Measurements from ENCODE around the gene HCFC1R1. TPM values are rescaled to one million over a fixed set of nuclear protein-coding genes. Genes with fewer than 3 reads are reported as not detected.
A peak's percentile ranks its signal among the peaks of the same experiment; 100 is the strongest.

HCFC1R1 gene
- total RNA-seq, 1 donor from 2014 or later, result 43.2 TPM

DNA sequence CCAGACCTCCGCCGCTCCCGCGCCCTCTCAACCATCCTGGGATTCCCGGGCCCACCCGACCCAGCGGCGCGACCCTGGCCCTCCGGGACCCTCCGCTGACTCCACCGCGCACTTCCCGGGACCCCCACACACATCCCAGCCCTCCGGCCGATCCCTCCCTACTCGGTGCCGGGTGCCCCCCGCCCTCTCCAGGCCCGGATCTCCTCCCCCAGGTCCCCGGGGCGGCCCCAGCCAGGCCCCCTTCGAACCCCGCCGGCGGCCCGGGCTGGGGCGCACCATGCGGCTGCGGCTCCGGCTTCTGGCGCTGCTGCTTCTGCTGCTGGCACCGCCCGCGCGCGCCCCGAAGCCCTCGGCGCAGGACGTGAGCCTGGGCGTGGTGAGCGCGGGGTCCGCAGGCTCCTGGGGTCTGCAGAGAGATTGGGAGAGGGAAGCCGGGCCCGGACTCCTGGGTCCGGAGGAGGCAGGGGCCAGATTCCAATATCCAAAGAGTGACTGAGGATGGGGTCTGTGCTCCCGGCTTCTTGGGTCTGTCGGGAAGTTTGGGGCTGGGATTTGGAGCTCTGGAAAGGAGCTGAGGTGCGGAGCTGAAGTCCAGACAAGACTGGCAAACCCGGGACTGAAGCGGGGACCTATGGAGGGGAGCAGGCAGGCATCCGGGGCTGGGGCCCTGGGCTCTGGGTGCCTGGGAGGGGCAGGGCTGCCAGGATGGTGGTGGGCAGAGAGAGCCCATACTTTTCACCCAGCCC is 23.1 kb upstream of the HCFC1R1 start:
- Histone ChIP-seq H3K36me3 (no peaks in the 10 kb centered on the region), H3K4me3 (peak overlapping the region; percentile 52), H3K9me3 (no peaks in the 10 kb centered on the region), H3K27ac (peak overlapping the region; percentile 65), H3K4me1 (peaks cover 21% of the 10 kb centered on the region), H3K27me3 (ENCODE audit: low read depth) (peaks cover 74% of the 10 kb centered on the region)
- TF ChIP-seq, protein P1, sequence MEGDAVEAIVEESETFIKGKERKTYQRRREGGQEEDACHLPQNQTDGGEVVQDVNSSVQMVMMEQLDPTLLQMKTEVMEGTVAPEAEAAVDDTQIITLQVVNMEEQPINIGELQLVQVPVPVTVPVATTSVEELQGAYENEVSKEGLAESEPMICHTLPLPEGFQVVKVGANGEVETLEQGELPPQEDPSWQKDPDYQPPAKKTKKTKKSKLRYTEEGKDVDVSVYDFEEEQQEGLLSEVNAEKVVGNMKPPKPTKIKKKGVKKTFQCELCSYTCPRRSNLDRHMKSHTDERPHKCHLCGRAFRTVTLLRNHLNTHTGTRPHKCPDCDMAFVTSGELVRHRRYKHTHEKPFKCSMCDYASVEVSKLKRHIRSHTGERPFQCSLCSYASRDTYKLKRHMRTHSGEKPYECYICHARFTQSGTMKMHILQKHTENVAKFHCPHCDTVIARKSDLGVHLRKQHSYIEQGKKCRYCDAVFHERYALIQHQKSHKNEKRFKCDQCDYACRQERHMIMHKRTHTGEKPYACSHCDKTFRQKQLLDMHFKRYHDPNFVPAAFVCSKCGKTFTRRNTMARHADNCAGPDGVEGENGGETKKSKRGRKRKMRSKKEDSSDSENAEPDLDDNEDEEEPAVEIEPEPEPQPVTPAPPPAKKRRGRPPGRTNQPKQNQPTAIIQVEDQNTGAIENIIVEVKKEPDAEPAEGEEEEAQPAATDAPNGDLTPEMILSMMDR (IDR thresholded peaks at IDR 0.05), result no peak
- DNase-seq, result no peak
- intact Hi-C loops (cut with DNase I), result no loop called here
- ATAC-seq, result peak; percentile 5 to 12

DNA sequence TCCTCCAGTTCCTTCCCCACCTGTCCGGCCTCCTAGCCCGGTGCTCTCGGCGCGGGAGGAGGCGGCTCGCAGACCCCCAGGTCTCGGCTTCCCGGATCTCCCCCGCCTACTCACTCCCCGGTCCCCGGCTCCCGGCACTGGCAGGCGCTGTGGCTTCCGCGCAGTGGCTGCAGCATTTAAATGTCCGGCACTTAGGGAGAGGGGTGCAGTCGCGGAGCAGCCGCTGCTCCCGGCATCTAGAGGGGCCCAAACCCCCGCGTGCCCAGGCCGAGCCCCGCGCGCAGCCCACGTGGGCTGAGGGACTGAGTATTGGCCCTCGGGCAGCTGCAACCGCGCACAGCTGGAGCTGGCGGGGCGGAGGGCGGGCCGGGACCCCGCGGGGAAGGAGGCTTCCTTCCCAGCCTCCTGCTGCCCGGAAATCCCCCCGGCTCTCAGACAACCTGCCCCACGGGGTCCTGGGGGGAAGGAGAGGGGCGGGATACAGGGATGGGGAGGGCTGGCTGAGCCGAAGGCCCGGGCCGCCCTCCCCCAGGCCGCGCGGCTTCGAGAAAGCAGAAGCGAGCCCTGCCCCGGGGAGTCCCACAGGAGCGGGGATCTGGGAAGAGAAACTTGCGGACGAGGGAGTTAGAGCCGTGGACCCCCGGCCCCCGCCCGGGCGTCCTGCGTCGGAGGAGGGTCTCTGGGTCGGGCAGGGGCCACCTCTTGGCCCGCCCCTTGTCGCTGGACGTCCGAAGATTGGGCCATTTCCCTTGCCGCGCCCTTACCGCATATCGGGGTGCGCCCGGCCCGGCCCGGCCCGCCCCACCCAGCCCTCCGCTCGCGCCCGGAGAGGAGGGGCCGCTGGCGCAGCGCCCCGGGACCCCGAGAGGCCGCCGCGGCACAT is 22.3 kb upstream of the HCFC1R1 start, which contains the start of gene MMP25:
Gene MMP25 (plus strand): TSS at position 804 of the 883 bp plus-strand sequence. CDS start 357 bp downstream, outside the sequence.
- H3K27me3 ChIP-seq (ENCODE audit: low read depth), result peaks cover 80% of the 10 kb centered on the region
- H3K9me3 ChIP-seq, result no peaks in the 10 kb centered on the region
- H3K4me3 ChIP-seq, result peak within 1 kb of the TSS; percentile 52
- DNase-seq (no peak), ATAC-seq (peak; percentile 55 to 73)
- TF ChIP-seq, protein P1 (IDR thresholded peaks at IDR 0.05), result no peak
- intact Hi-C loops (cut with DNase I), result no loop called here
- no peaks in the 10 kb centered on the region for H3K36me3 ChIP-seq
- H3K4me1 ChIP-seq, result peaks cover 21% of the 10 kb centered on the region
- H3K27ac ChIP-seq, result peak within 1 kb of the TSS; percentile 65

DNA sequence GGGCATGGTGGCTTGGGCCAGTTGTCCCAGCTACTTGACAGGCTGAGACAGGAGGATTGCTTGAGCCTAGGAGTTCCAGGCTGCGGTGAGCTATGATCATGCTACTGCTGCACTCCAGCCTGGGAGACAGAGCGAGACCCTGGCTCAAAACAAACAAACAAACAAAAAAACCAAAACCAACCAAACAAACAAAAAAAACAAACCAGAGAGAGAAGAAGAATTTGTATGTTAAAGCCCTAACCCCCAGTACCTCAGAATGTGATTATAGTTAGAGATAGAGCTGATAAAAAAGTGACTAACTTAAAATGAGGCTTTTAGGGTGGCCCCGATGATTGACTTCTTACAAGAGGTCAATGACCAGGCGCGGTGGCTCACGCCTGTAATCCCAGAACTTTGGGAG is 21.0 kb upstream of the HCFC1R1 start:
- TF ChIP-seq, protein P1 (IDR thresholded peaks at IDR 0.05), result no peak
- intact Hi-C loops (cut with DNase I), result no loop called here
- Histone ChIP-seq H3K36me3 (no peaks in the 10 kb centered on the region), H3K27me3 (ENCODE audit: low read depth) (peaks cover 84% of the 10 kb centered on the region), H3K4me1 (peaks cover 21% of the 10 kb centered on the region), H3K27ac (no peak overlapping the region), H3K9me3 (no peaks in the 10 kb centered on the region), H3K4me3 (no peak overlapping the region)
- ATAC-seq (no peak), DNase-seq (no peak)

DNA sequence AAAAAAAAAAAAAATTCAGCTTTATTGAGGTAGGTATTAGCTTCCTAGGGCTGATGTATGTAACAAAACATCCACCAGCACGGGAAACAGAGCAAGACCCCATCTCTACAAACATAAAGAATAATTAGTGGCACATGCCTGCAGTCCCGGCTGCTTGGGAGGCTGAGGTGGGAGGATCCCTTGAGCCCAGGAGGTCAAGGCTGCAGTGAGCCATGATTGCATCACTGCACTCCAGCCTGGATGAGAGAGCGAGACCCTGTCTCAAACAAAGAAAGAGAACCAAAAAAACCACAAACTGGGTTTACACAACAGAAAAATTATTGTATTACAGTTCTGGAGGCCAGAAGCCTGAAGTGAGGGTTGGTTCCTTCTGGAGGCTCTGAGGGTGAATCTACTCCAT is 18.6 kb upstream of the HCFC1R1 start:
- intact Hi-C loops (cut with DNase I), result no loop called here
- ATAC-seq, result no peak

DNA sequence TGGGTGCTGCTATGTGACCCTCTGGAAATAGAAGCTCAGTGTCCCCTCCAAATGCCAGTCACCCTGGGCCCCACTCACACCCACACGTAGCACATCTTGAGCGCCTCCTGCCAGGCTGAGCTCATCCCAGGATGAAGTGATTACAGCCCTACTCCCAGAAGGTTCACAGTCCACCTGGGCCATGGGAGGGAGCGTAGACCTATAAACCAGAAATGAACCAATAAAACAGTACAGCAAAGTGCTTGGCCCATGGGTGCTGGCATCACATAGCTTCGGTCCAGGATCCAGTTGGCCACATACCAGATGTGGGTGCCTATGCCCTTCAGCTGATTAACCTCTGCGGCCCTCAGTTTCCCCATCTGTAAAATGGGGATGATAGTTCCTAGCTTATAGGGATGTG is 15.2 kb upstream of the HCFC1R1 start:
- intact Hi-C loops (cut with DNase I), result no loop called here
- DNase-seq, result no peak
- H3K36me3 ChIP-seq, result no peaks in the 10 kb centered on the region
- no peak for ATAC-seq
- H3K27ac ChIP-seq, result no peak overlapping the region
- TF ChIP-seq, protein P1 (IDR thresholded peaks at IDR 0.05), result no peak
- no peak overlapping the region for H3K4me3 ChIP-seq
- H3K27me3 ChIP-seq (ENCODE audit: low read depth), result peaks cover 85% of the 10 kb centered on the region
- H3K9me3 ChIP-seq, result no peaks in the 10 kb centered on the region
- H3K4me1 ChIP-seq, result peaks cover 11% of the 10 kb centered on the region

More for the DNA sequence above, 18.6 kb upstream of the HCFC1R1 start:
- Histone ChIP-seq H3K4me3 (no peak overlapping the region), H3K27me3 (ENCODE audit: low read depth) (peaks cover 86% of the 10 kb centered on the region), H3K4me1 (peaks cover 21% of the 10 kb centered on the region), H3K27ac (no peak overlapping the region), H3K9me3 (no peaks in the 10 kb centered on the region), H3K36me3 (no peaks in the 10 kb centered on the region)
- DNase-seq, result no peak
- TF ChIP-seq, protein P1 (IDR thresholded peaks at IDR 0.05), result no peak

Data from lower lobe of right lung (tissue), 2 donors.